Trophoblast cell (in vitro differentiated cells and primary cell): ENCODE results near the gene NRAP.

Experiments
- DNase-seq, 2 donors: peaks; one replicate each; pipeline ENCODE4 v3.0.0-alpha.2; 2016
- H2AFZ ChIP-seq: 2 replicates; pipeline ENCODE4 v1.6.1; 2013; ENCODE audit warnings: low read length, moderate library complexity, mild to moderate bottlenecking; ENCODE audit not compliant: insufficient read depth, poor library complexity
- H2AK5ac ChIP-seq: 2 replicates; pipeline ENCODE4 v1.6.1; 2013; ENCODE audit warnings: mild to moderate bottlenecking, low read length
- H2BK120ac ChIP-seq: 2 replicates; pipeline ENCODE4 v1.6.1; 2013; ENCODE audit warnings: low read length, mild to moderate bottlenecking, moderate library complexity; ENCODE audit not compliant: insufficient read depth, poor library complexity
- H2BK12ac ChIP-seq: 2 replicates; pipeline ENCODE4 v1.6.1; 2013; ENCODE audit warnings: mild to moderate bottlenecking, low read length, moderate library complexity
- H2BK5ac ChIP-seq: 2 replicates; pipeline ENCODE4 v1.6.1; 2013; ENCODE audit warnings: low read length, low read depth, moderate library complexity, mild to moderate bottlenecking; ENCODE audit not compliant: poor library complexity
- H3K14ac ChIP-seq: 2 replicates; pipeline ENCODE4 v1.6.1; 2013; ENCODE audit warnings: mild to moderate bottlenecking, low read length
- H3K18ac ChIP-seq: 2 replicates; pipeline ENCODE4 v1.6.1; 2013; ENCODE audit warnings: mild to moderate bottlenecking, low read length
- H3K23ac ChIP-seq: 2 replicates; pipeline ENCODE4 v1.6.1; 2013; ENCODE audit warnings: low read length
- H3K27ac ChIP-seq: 2 replicates; pipeline ENCODE4 v1.5.1; 2013; ENCODE audit warnings: low read depth, mild to moderate bottlenecking, inconsistent platforms, low read length, moderate library complexity
- H3K27me3 ChIP-seq: 2 replicates; pipeline ENCODE4 v1.6.1; 2013; ENCODE audit warnings: inconsistent platforms, mild to moderate bottlenecking, low read length, moderate library complexity; ENCODE audit not compliant: insufficient read depth
- H3K36me3 ChIP-seq, 2 experiments: 1 replicate in 1 of 2; 2 replicates in 1 of 2; pipeline ENCODE4 v1.6.1; 2013; ENCODE audit warnings: low read length in 2 of 2, mild to moderate bottlenecking in 2 of 2, moderate library complexity in 1 of 2; ENCODE audit not compliant: insufficient read depth in 2 of 2, control insufficient read depth in 1 of 2
- H3K4ac ChIP-seq: 2 replicates; pipeline ENCODE4 v1.6.1; 2013; ENCODE audit warnings: low read depth, mild to moderate bottlenecking, low read length, moderate library complexity
- H3K4me1 ChIP-seq, 2 experiments: 1 replicate in 1 of 2; 2 replicates in 1 of 2; pipeline ENCODE4 v1.6.1; 2013; ENCODE audit warnings: low read length in 2 of 2, mild to moderate bottlenecking in 2 of 2, moderate library complexity in 1 of 2; ENCODE audit not compliant: insufficient read depth in 2 of 2, control insufficient read depth in 1 of 2
- H3K4me2 ChIP-seq: 2 replicates; pipeline ENCODE4 v1.6.1; 2013; ENCODE audit warnings: inconsistent platforms, mild to moderate bottlenecking, low read length, moderate library complexity
- H3K4me3 ChIP-seq: 2 replicates; pipeline ENCODE4 v1.5.1; 2013; ENCODE audit warnings: mild to moderate bottlenecking, low read depth, low read length, inconsistent platforms
- H3K79me1 ChIP-seq: one replicate; pipeline ENCODE4 v1.6.1; 2013; ENCODE audit warnings: low read length
- H3K79me2 ChIP-seq: 2 replicates; pipeline ENCODE4 v1.6.1; 2013; ENCODE audit warnings: low read length, mild to moderate bottlenecking; ENCODE audit not compliant: control insufficient read depth, insufficient read depth, poor library complexity
- H3K9ac ChIP-seq: 2 replicates; pipeline ENCODE4 v1.6.1; 2013; ENCODE audit warnings: mild to moderate bottlenecking, low read length
- H3K9me3 ChIP-seq: 2 replicates; pipeline ENCODE4 v1.6.1; 2013; ENCODE audit warnings: low read depth, mild to moderate bottlenecking, control low read depth, inconsistent platforms, low read length; ENCODE audit not compliant: insufficient read depth
- H4K12ac ChIP-seq: 2 replicates; pipeline ENCODE4 v1.6.1; 2013; ENCODE audit warnings: low read depth, mild to moderate bottlenecking, low read length, moderate library complexity
- H4K8ac ChIP-seq: 2 replicates; pipeline ENCODE4 v1.6.1; 2013; ENCODE audit warnings: low read depth, mild to moderate bottlenecking, low read length, moderate library complexity
- H4K91ac ChIP-seq: one replicate; pipeline ENCODE4 v1.6.1; 2013; ENCODE audit warnings: low read depth, mild to moderate bottlenecking, low read length, moderate library complexity
- WGBS: extraction: QIAGEN DNeasy Blood & Tissue Kit; methylation state at CpG from one replicate; pipeline ENCODE4 v1.1.7; 2013; ENCODE audit warnings: missing lambda C conversion rate; ENCODE audit not compliant: insufficient read length, insufficient coverage; ENCODE audit errors: extremely low coverage; 5-methylcytosine and 5-hydroxymethylcytosine counted together

The NRAP gene

DNA sequence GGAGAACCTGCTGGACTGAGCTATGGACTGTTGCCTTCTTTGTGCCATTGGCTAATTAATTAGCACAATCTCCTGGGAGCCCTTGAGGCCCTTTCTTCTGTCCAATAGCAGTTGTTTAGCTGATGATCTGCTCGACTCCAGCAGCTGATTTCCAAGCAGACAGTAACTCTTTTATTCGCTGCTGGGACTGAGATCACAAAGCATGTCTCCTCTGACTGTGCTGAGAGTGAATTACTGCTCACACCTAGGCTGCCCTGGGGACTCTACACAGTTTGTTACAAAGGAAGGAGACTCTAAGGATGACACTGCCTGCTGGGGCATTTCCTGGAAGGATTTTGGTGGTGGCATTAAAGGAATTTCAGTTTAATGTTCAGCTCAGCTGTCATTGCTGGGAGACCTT lies 47.3 kb upstream of the NRAP start:
- Histone ChIP-seq H2BK5ac (no peak overlapping the region), H3K18ac (no peak overlapping the region), H3K4me3 (no peak overlapping the region), H3K4me1 (peaks cover 15 to 16% of the 10 kb centered on the region in 2 experiments), H3K79me1 (no peaks in the 10 kb centered on the region), H3K9ac (no peak overlapping the region), H3K79me2 (no peaks in the 10 kb centered on the region), H4K8ac (no peak overlapping the region), H2AK5ac (no peak overlapping the region), H3K9me3 (peaks cover 3% of the 10 kb centered on the region), H2BK12ac (no peak overlapping the region), H3K27me3 (no peaks in the 10 kb centered on the region), H2AFZ (no peak overlapping the region), H3K4me2 (no peak overlapping the region), H3K27ac (no peak overlapping the region), H3K23ac (no peak overlapping the region), H4K12ac (no peak overlapping the region), H3K36me3 (no peaks in the 10 kb centered on the region), H3K14ac (no peak overlapping the region), H3K4ac (no peak overlapping the region), H4K91ac (no peak overlapping the region), H2BK120ac (no peak overlapping the region)
- WGBS = no CpG with 5 or more reads among the region's 2 CpGs
- DNase-seq = no peak

- no peaks in the 10 kb centered on the region for H3K36me3 ChIP-seq
- no peak for DNase-seq
- no CpG with 5 or more reads among the region's 8 CpGs for WGBS
- no peak overlapping the region for H2BK12ac ChIP-seq
- H3K27me3 ChIP-seq = no peaks in the 10 kb centered on the region
- H3K27ac ChIP-seq = peak overlapping the region; percentile 59
- no peak overlapping the region for H2BK120ac ChIP-seq
- H3K79me2 ChIP-seq = no peaks in the 10 kb centered on the region
- H3K79me1 ChIP-seq = no peaks in the 10 kb centered on the region
- H2BK5ac ChIP-seq = peak overlapping the region; percentile 29
- H3K4me3 ChIP-seq = no peak overlapping the region
- no peak overlapping the region for H3K14ac ChIP-seq
- H3K9ac ChIP-seq = no peak overlapping the region
- H3K4me1 ChIP-seq = peaks cover 16 to 18% of the 10 kb centered on the region in 2 experiments
- H3K23ac ChIP-seq = no peak overlapping the region
- H3K9me3 ChIP-seq = peaks cover 3% of the 10 kb centered on the region
- no peak overlapping the region for H2AFZ ChIP-seq
- no peak overlapping the region for H2AK5ac ChIP-seq
- peak overlapping the region; percentile 2 for H3K4me2 ChIP-seq
- no peak overlapping the region for H3K18ac ChIP-seq
- no peak overlapping the region for H4K91ac ChIP-seq
- peak overlapping the region; percentile 14 for H4K8ac ChIP-seq
- no peak overlapping the region for H4K12ac ChIP-seq
- H3K4ac ChIP-seq = no peak overlapping the region
Measured at GRCh38 chr10:113709221-113709838, 45.5 kb upstream of the NRAP start.

GRCh38 chr10:113708640-113709039 lies 44.8 kb upstream of the NRAP start:
- Histone ChIP-seq H2BK12ac (no peak overlapping the region), H3K4me2 (peak overlapping the region; percentile 2), H3K23ac (no peak overlapping the region), H3K14ac (no peak overlapping the region), H2BK120ac (no peak overlapping the region), H3K9me3 (peaks cover 3% of the 10 kb centered on the region), H3K79me2 (no peaks in the 10 kb centered on the region), H3K27ac (peak overlapping the region; percentile 59), H3K79me1 (no peaks in the 10 kb centered on the region), H3K4ac (no peak overlapping the region), H4K91ac (no peak overlapping the region), H3K27me3 (no peaks in the 10 kb centered on the region), H3K9ac (no peak overlapping the region), H2BK5ac (no peak overlapping the region), H3K4me3 (no peak overlapping the region), H2AFZ (no peak overlapping the region), H3K36me3 (no peaks in the 10 kb centered on the region), H4K8ac (no peak overlapping the region), H2AK5ac (no peak overlapping the region), H3K4me1 (peaks cover 16 to 18% of the 10 kb centered on the region in 2 experiments), H4K12ac (no peak overlapping the region), H3K18ac (no peak overlapping the region)
- WGBS = no CpG with 5 or more reads among the region's 6 CpGs
- DNase-seq = no peak

DNA sequence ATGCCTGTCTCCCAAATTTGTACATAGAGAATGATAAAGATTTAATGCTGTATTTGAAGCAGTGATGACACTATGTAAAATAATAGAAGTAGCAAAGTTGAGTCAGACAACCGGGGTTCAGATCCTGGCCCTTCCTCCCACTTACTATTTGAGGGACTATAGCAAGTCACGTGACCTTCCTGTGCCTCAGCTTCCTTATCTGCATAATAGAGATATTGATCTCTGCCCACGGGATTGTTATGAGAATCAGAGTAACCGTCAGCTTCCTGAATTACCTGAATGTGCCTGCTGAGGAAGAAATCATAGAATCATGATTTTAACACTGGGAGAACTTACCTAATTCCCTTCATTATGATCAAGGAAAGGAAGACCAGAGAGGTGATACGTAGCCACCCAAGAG lies 42.8 kb upstream of the NRAP start:
- Histone ChIP-seq H3K4me3 (no peak overlapping the region), H3K36me3 (no peaks in the 10 kb centered on the region), H3K79me2 (no peaks in the 10 kb centered on the region), H2BK5ac (no peak overlapping the region), H3K4me2 (no peak overlapping the region), H3K27ac (no peak overlapping the region), H2AFZ (no peak overlapping the region), H3K9ac (no peak overlapping the region), H4K8ac (no peak overlapping the region), H3K18ac (no peak overlapping the region), H2AK5ac (no peak overlapping the region), H3K4me1 (peaks cover 13 to 16% of the 10 kb centered on the region in 2 experiments), H4K91ac (no peak overlapping the region), H3K27me3 (no peaks in the 10 kb centered on the region), H3K4ac (no peak overlapping the region), H2BK120ac (no peak overlapping the region), H3K9me3 (peaks cover 3% of the 10 kb centered on the region), H2BK12ac (no peak overlapping the region), H3K23ac (no peak overlapping the region), H4K12ac (no peak overlapping the region), H3K14ac (no peak overlapping the region), H3K79me1 (no peaks in the 10 kb centered on the region)
- DNase-seq = no peak
- no CpG with 5 or more reads among the region's 5 CpGs for WGBS
